IMR-90 (cell line): ENCODE measurements around the gene KRT32. TPM values are rescaled to one million over a fixed set of nuclear protein-coding genes. Genes with fewer than 3 reads are reported as not detected.
A peak's percentile ranks its signal among the peaks of the same experiment; 100 is the strongest.

Source experiments
- ATAC-seq: fragments of 200-7000 bp; cut with Tn5 transposase; 2 replicates; pipeline ENCODE4 v1.9.1; 2020; ENCODE audit warnings: low read depth, mild to moderate bottlenecking, moderate library complexity
- BruUV-seq: library from RNA; stranded (reverse); fragments of 400-500 nt; replicated peaks from 2 replicates; lab custom pipeline; 2021; lab: Mats Ljungman, UMichigan
- CTCF ChIA-PET: fragments of 300-600 bp; formaldehyde crosslinking; extraction: SDS; loops from one replicate; lab custom pipeline; 2021; ENCODE audit warnings: antibody characterized with exemption; lab: Yijun Ruan, JAX
- POLR2A ChIA-PET: fragments of 300-600 bp; sonication (Branson Sonifier 250); formaldehyde crosslinking; loops from one replicate; lab custom pipeline; 2022; ENCODE audit warnings: antibody characterized with exemption; ENCODE audit not compliant: unreplicated experiment; lab: Charles Lee
- DNase-seq: peaks from one replicate; pipeline ENCODE4 v3.0.0; 2013
- H2AFZ ChIP-seq: replicated peaks from 2 replicates; pipeline ENCODE3; 2013; ENCODE audit warnings: low read length, mild to moderate bottlenecking; ENCODE audit not compliant: poor library complexity
- H2AK5ac ChIP-seq: 2 replicates; pipeline ENCODE4 v1.6.1; 2013; ENCODE audit warnings: low read depth, low read length, inconsistent platforms
- H2AK9ac ChIP-seq: replicated peaks from 2 replicates; pipeline ENCODE3; 2013; ENCODE audit warnings: mild to moderate bottlenecking, low read depth, low read length, moderate library complexity; ENCODE audit not compliant: poor library complexity
- H2BK120ac ChIP-seq: 2 replicates; pipeline ENCODE4 v1.6.1; 2013; ENCODE audit warnings: low read depth, low read length, inconsistent platforms
- H2BK15ac ChIP-seq: 3 replicates; pipeline ENCODE4 v1.6.1; 2013; ENCODE audit warnings: low read depth, low read length, inconsistent platforms
- H2BK20ac ChIP-seq: 2 replicates; pipeline ENCODE4 v1.6.1; 2013; ENCODE audit warnings: low read depth, mild to moderate bottlenecking, inconsistent platforms, low read length, moderate library complexity
- H2BK5ac ChIP-seq: 2 replicates; pipeline ENCODE4 v1.6.1; 2013; ENCODE audit warnings: mild to moderate bottlenecking, low read depth, low read length, inconsistent platforms; ENCODE audit not compliant: poor library complexity, severe bottlenecking
- H3K14ac ChIP-seq: replicated peaks from 2 replicates; pipeline ENCODE4 v1.6.1; 2013; ENCODE audit warnings: low read depth, low read length, inconsistent platforms
- H3K18ac ChIP-seq: 2 replicates; pipeline ENCODE4 v1.6.1; 2013; ENCODE audit warnings: low read depth, low read length, control low read depth
- H3K23ac ChIP-seq: 2 replicates; pipeline ENCODE4 v1.6.1; 2013; ENCODE audit warnings: low read depth, low read length, inconsistent platforms
- H3K27ac ChIP-seq: 2 replicates; pipeline ENCODE4 v1.5.1; 2013; ENCODE audit warnings: mild to moderate bottlenecking, control low read depth, low read length; ENCODE audit not compliant: insufficient read depth
- H3K27me3 ChIP-seq: 2 replicates; pipeline ENCODE4 v1.6.1; 2013; ENCODE audit warnings: low read length; ENCODE audit not compliant: control insufficient read depth, insufficient read depth
- H3K36me3 ChIP-seq: 2 replicates; pipeline ENCODE4 v1.6.1; 2013; ENCODE audit warnings: low read length, mixed read lengths; ENCODE audit not compliant: control insufficient read depth, insufficient read depth
- H3K4ac ChIP-seq: 2 replicates; pipeline ENCODE4 v1.6.1; 2013; ENCODE audit warnings: low read depth, low read length, inconsistent platforms
- H3K4me1 ChIP-seq: 2 replicates; pipeline ENCODE4 v1.6.1; 2013; ENCODE audit warnings: low read length, mixed read lengths; ENCODE audit not compliant: control insufficient read depth, insufficient read depth
- H3K4me2 ChIP-seq: 2 replicates; pipeline ENCODE4 v1.6.1; 2013; ENCODE audit warnings: low read depth, mild to moderate bottlenecking, control low read depth, low read length, moderate library complexity
- H3K4me3 ChIP-seq: 2 replicates; pipeline ENCODE4 v1.5.1; 2013; ENCODE audit warnings: low read depth, mild to moderate bottlenecking, control low read depth, low read length, moderate library complexity; ENCODE audit not compliant: insufficient read depth
- H3K56ac ChIP-seq: 2 replicates; pipeline ENCODE4 v1.6.1; 2013; ENCODE audit warnings: low read length, inconsistent platforms; ENCODE audit not compliant: insufficient read depth; ENCODE audit errors: extremely low read depth
- H3K79me1 ChIP-seq, 2 experiments: 2 replicates each; pipeline ENCODE4 v1.6.1; 2013; ENCODE audit warnings: low read length in 2 of 2, inconsistent platforms in 1 of 2, low read depth in 1 of 2
- H3K9ac ChIP-seq: 2 replicates; pipeline ENCODE4 v1.6.1; 2013; ENCODE audit warnings: low read depth, low read length, control low read depth
- H3K9me1 ChIP-seq: 2 replicates; pipeline ENCODE4 v1.6.1; 2013; ENCODE audit warnings: low read length, inconsistent platforms; ENCODE audit not compliant: insufficient read depth
- H3K9me3 ChIP-seq: 2 replicates; pipeline ENCODE4 v1.6.1; 2013; ENCODE audit warnings: low read length; ENCODE audit not compliant: control insufficient read depth, insufficient read depth
- H4K20me1 ChIP-seq: 2 replicates; pipeline ENCODE4 v1.6.1; 2013; ENCODE audit warnings: low read length, inconsistent platforms; ENCODE audit not compliant: insufficient read depth
- H4K5ac ChIP-seq: 2 replicates; pipeline ENCODE4 v1.6.1; 2013; ENCODE audit warnings: mild to moderate bottlenecking, low read depth, low read length, control low read depth
- H4K8ac ChIP-seq, 2 experiments: 2 replicates each; pipeline ENCODE4 v1.6.1; 2013; ENCODE audit warnings: low read depth in 2 of 2, low read length in 2 of 2, control low read depth in 1 of 2, inconsistent platforms in 1 of 2
- H4K91ac ChIP-seq: 2 replicates; pipeline ENCODE4 v1.6.1; 2013; ENCODE audit warnings: low read depth, low read length, inconsistent platforms; ENCODE audit not compliant: insufficient read depth
- FOS ChIP-seq: fragments of 150-350 bp; IDR thresholded peaks from 2 replicates; pipeline ENCODE4 v1.6.1; 2016; ENCODE audit warnings: low read depth, low read length
- POLR2A ChIP-seq: IDR thresholded peaks from 2 replicates; pipeline ENCODE4 v1.6.1; 2012; ENCODE audit warnings: mild to moderate bottlenecking, low read depth, low read length
- RAD21 ChIP-seq: IDR thresholded peaks from 2 replicates; pipeline ENCODE4 v1.6.1; 2012; ENCODE audit warnings: low read length, improper control_type of control experiment
- RCOR1 ChIP-seq: IDR thresholded peaks from 2 replicates; pipeline ENCODE4 v1.6.1; 2012; ENCODE audit warnings: mild to moderate bottlenecking, low read length, improper control_type of control experiment; ENCODE audit not compliant: insufficient replicate concordance
- WGBS, 2 experiments: methylation state at CpG; one replicate each; pipeline versions ENCODE4 v1.1.5 to v1.1.7; 2013; ENCODE audit warnings: missing lambda C conversion rate in 2 of 2; ENCODE audit not compliant: insufficient read length in 1 of 2; ENCODE audit errors: extremely low coverage in 2 of 2; 5-methylcytosine and 5-hydroxymethylcytosine counted together
- dilution Hi-C: fragments of 300-500 bp; cut with HindIII; formaldehyde crosslinking; loops from one replicate; pipeline ENCODE4 v1.14.3; 2018; ENCODE audit warnings: low sequenced_read_pairs; ENCODE audit not compliant: unreplicated experiment
- in situ Hi-C: fragments of 300-500 bp; cut with MboI; formaldehyde crosslinking; loops from 3 replicates; pipeline ENCODE4 v1.14.3; 2019; ENCODE audit warnings: low sequenced_read_pairs, inconsistent platforms, mixed read lengths
- intact Hi-C: fragments of 100-400 bp; cut with micrococcal nuclease; formaldehyde crosslinking; loops from 2 replicates; pipeline ENCODE4 v1.10.0; 2022
- polyA plus RNA-seq, 3 experiments: library from polyadenylated mRNA; depleted of rRNA; stranded (reverse); fragments of >200 nt; gene quantifications; 2 replicates each; pipeline ENCODE4 v1.2.3, GENCODE V29; 2012; ENCODE audit warnings: low replicate concordance in 1 of 3
- total RNA-seq: library from RNA; depleted of rRNA; stranded (reverse); fragments of >200 nt; gene quantifications from 2 replicates; pipeline ENCODE4 v1.2.3, GENCODE V29; 2012
- TF ChIP-seq, protein P1 (sequence below): conservative IDR thresholded peaks from 2 replicates; pipeline ENCODE4 v1.5.1; 2012; ENCODE audit warnings: mild to moderate bottlenecking, low read depth, low read length, improper control_type of control experiment

The KRT32 gene
- total and polyA plus RNA-seq, 2 of the 4 experiments (the other 2 are of a cell fraction): 0.09 TPM; not detected in 1

DNA sequence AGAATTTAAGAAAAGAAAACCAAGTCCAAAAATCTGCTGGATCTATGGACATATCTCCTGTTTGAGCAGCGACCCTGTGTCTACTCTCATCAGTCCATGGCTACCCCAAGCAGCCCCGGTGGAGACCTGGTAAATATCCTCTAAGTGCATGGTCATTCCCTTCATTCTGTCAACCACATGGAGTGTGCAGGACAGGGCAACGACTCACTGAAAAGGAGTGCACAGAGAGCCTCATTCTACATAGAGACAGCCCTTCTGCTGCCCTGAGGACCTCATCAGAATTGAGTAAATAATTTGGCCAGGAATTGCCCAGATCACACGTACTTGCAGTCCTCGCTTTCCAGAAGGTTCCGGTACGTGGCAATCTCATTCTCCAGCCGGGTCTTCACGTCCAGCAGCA is 29.4 kb downstream of the KRT32 start:
- Histone ChIP-seq H3K9ac (no peak overlapping the region), H3K36me3 (no peaks in the 10 kb centered on the region), H2AFZ (peak overlapping the region; percentile 28), H2BK120ac (no peak overlapping the region), H3K27ac (no peak overlapping the region), H2AK9ac (no peak overlapping the region), H2BK20ac (no peak overlapping the region), H2BK5ac (no peak overlapping the region), H3K23ac (no peak overlapping the region), H2BK15ac (no peak overlapping the region; the same call in 2 of the 3 replicates), H4K91ac (peak overlapping the region; percentile 19; the same call in 1 of the 2 replicates), H3K4me1 (peaks cover 8% of the 10 kb centered on the region), H3K56ac (no peak overlapping the region), H2AK5ac (no peak overlapping the region), H3K4me2 (no peak overlapping the region), H3K79me1 (no peaks in the 10 kb centered on the region), H4K5ac (no peak overlapping the region), H3K4ac (no peak overlapping the region), H4K8ac (no peak overlapping the region), H3K4me3 (no peak overlapping the region), H3K27me3 (peaks cover 6% of the 10 kb centered on the region; the same call in 1 of the 2 replicates), H3K9me3 (no peaks in the 10 kb centered on the region), H4K20me1 (no peaks in the 10 kb centered on the region), H3K9me1 (peaks cover 5% of the 10 kb centered on the region; the same call in 1 of the 2 replicates), H3K14ac (no peak overlapping the region), H3K18ac (no peak overlapping the region)
- in situ Hi-C loops: no loop called here
- BruUV-seq: no TSS peak
- TF ChIP-seq, protein P1, sequence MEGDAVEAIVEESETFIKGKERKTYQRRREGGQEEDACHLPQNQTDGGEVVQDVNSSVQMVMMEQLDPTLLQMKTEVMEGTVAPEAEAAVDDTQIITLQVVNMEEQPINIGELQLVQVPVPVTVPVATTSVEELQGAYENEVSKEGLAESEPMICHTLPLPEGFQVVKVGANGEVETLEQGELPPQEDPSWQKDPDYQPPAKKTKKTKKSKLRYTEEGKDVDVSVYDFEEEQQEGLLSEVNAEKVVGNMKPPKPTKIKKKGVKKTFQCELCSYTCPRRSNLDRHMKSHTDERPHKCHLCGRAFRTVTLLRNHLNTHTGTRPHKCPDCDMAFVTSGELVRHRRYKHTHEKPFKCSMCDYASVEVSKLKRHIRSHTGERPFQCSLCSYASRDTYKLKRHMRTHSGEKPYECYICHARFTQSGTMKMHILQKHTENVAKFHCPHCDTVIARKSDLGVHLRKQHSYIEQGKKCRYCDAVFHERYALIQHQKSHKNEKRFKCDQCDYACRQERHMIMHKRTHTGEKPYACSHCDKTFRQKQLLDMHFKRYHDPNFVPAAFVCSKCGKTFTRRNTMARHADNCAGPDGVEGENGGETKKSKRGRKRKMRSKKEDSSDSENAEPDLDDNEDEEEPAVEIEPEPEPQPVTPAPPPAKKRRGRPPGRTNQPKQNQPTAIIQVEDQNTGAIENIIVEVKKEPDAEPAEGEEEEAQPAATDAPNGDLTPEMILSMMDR: no peak
- TF ChIP-seq POLR2A (no peak), RCOR1 (no peak), FOS (no peak), RAD21 (no peak)
- dilution Hi-C loops: no loop called here
- intact Hi-C loops: no loop called here
- 78% methylated on average over 7 of the region's 9 CpGs; no CpG with 5 or more reads in 1 of the 2 experiments for WGBS, 2 experiments
- DNase-seq (peak; percentile 30), ATAC-seq (peak; percentile 59)
- ChIA-PET POLR2A (no interaction called here), CTCF (no interaction called here)
